NCI-H146 treated with DMSO at 0.1 percent for 48 hours (cell line): ENCODE data around the gene KIFC1.
"Not testable (repeated sequence)": the region's sequence is repeated elsewhere in the genome, so short reads cannot be mapped to it uniquely, and the experiment has no call there.

Experiments
- DNase-seq: peaks from one replicate; lab custom pipeline; 2025; ENCODE audit not compliant: unreplicated experiment; lab: John Stamatoyannopoulos, UW

Gene KIFC1

DNA sequence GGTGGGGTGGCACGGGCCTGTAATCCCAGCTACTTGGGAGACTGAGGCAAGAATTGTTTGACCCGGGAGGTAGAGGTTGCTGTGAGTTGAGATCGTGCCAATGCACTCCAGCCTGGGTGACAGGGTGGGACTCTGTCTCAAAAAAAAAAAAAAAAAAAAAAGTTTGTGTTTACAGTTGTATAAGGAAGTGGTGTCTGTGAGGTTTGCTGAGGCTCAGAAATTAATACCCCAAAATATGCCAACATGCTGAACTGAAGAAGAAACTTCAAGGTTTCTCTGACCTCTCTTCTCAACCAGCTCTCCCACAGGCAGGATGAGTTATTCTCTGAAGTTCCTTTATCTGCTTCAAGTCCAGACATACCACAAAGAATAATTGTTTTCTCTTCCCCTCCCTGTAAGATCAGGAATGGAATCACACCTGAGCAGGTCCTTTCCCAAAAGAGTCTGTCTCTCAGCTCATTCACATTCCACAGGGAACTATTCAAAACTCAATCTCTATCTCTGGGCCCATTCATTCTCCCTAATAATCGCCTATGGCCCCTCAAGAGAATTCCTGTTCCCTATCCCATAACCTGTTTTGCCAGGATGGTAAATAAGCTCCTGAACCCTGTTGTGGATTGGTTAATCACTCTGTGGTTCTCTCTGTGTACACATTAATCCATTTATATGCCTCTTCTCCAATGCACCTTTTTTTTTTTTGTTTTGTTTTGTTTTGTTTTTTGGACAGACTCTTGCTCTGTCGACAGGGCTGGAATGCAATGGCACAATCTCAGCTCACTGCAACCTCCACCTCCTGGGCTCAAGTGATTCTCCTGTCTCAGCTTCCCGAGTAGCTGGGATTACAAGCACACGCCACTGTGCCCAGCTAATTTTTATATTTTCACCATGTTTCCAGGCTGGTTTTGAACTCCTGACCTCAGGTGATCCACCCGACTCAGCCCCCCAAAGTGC is 17.4 kb upstream of the KIFC1 start:
- no peak for DNase-seq

- no peak for DNase-seq
These were observed 16.4 kb upstream of the KIFC1 start for GRCh38 chr6:33375143-33375671.

- DNase-seq: no peak
These were observed 14.5 kb upstream of the KIFC1 start for GRCh38 chr6:33377171-33377570.

GRCh38 chr6:33379184-33379583 is 12.4 kb upstream of the KIFC1 start:
- not testable (repeated sequence) for DNase-seq

DNA sequence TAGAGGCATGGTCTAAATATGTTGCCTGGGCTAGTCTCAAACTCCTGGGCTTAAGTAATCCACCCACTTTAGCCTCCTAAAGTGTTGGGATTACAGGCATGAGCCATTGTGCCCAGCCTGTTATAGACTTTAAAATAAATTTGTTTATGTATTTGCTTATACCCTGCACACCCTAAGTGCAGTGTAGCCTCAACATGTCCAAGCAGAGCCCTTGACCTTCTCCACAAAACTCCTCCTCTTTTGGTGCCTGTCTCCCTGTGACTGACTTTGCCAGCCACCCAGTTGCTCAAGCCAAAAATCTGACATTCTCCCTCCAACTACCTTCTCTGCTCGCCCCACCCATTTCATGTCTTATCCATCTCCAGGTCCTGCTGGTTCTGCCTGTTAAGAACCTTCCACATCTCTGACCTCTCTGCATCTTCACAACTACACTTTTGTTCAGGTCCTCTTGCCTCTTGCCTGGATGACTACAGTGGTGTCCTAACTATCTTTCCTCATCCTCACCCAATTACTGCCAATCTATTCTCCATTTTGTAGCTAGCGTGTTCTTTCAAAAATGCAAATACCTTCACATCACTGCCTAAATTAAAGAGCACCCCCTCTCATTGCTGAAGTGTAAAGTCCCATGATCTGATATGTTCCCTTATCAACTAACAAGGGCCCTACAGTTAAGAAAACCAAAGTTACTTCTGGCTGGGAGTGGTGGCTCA is 11.2 kb upstream of the KIFC1 start:
- no peak for DNase-seq

DNA sequence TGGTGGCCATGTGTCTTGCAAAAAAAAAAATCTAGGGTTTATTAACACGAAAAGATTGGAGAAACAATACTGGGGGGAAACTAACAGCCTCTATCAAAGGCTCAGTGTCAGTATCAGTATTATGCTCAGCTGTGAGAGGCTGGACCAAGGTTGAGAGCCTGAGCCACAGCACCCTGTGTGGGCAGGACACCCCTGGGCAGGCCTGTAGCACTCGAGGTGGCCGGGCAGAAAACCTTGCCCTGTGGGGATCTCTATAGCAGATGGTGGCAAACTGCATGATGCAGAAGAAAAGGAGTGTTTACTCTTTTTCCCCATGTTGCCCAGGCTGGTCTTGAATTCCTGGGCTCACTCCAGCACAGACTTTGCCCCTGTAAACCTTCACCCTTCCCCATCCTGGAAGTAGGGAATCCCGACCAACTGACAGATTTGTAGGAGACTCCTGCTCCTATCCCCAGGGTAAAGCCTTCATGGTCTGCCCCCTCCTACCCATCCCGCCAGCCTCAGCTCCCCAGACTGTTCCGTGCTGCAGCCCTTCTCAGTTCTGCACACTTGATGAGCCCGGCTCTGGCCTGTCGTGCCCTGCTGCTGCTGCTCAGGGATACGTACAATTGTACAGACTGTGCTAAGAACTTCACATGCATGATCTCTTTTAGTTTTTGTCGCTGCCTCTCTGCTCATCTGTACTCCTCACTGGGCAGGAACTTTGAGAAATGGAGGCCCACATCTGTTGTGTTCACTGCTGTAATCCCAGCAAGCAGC is 8.0 kb upstream of the KIFC1 start:
- no peak for DNase-seq

- no peak for DNase-seq
These were observed 7.0 kb upstream of the KIFC1 start for GRCh38 chr6:33384581-33385020.

- DNase-seq: no peak
These were observed 1.4 kb upstream of the KIFC1 start for GRCh38 chr6:33390173-33390572.

DNA sequence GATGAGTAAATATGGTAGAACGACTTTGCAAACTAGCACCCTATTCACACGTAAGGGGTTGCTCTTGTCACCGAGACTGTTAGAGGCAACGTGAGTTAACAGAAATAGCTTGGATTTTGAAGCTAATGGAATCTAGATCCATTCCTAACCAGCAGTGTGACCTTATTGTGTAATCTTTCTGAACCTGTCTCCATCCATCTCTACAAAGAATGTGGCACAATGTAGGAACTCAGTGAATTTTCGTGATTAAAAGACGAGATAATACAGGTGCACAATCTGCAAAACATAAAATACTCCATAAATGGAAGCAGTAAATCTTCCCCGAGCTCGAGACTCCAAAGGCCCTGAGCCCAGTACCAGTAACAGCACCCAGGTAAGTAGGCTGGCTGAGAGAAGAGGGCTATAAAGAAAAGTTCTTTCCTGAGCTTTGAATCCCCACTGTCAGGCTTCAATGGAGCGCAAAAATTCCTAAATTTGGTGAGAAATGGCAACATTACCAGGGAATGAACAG is 801 bp upstream of the KIFC1 start:
- DNase-seq: no peak

GRCh38 chr6:33391922-33392594 is 435 bp downstream of the KIFC1 start:
- DNase-seq: no peak

GRCh38 chr6:33392595-33392948 is 949 bp downstream of the KIFC1 start:
- no peak for DNase-seq

DNA sequence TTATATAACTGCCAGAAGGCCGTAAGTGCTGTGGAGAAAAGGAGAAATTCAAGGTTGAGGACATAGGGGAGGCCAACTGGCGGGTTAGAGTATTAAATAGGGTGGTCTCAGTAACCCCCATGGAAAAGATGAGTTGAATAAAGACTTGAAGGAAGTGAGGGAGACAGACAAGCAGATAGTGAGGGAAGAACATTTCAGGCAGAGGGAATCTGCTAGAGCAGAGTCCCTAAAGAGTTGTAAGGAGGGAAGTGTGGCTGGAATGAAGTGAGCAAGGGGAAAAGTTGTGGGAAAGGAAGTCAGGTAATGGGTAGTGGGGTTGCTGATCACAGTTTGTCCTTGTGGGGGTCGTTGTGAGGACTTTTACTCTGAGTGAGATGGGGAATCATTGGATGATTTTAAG is 1.4 kb downstream of the KIFC1 start:
- no peak for DNase-seq

GRCh38 chr6:33397541-33397940 is 5.9 kb downstream of the KIFC1 start:
- no peak for DNase-seq

- DNase-seq: not testable (repeated sequence)
These were observed 7.0 kb downstream of the KIFC1 start for GRCh38 chr6:33398601-33399000.

GRCh38 chr6:33399881-33400280 is 8.3 kb downstream of the KIFC1 start:
- not testable (repeated sequence) for DNase-seq

- no peak for DNase-seq
These were observed 13.3 kb downstream of the KIFC1 start for GRCh38 chr6:33404884-33405283.

DNA sequence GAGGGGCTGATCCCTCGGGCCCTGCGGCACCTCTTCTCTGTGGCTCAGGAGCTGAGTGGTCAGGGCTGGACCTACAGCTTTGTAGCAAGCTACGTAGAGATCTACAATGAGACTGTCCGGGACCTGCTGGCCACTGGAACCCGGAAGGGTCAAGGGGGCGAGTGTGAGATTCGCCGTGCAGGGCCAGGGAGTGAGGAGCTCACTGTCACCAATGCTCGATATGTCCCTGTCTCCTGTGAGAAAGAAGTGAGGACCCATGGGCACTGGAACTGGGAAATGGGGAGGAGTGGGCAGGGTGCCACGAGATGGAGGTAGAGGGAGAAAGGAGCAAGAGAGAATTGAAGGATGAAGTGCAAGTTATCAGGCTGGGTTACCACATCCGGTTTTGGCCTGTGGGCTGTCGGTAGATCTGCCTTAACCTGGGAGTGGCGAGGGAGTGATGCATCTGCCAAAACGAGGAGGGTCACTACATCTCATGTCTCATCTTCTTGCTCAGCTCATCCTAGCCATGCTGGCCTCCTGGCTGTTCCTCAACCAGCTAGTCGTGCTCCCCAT is 13.8 kb downstream of the KIFC1 start:
- DNase-seq: no peak

- no peak for DNase-seq
These were observed 14.5 kb downstream of the KIFC1 start for GRCh38 chr6:33406126-33406525.

DNA sequence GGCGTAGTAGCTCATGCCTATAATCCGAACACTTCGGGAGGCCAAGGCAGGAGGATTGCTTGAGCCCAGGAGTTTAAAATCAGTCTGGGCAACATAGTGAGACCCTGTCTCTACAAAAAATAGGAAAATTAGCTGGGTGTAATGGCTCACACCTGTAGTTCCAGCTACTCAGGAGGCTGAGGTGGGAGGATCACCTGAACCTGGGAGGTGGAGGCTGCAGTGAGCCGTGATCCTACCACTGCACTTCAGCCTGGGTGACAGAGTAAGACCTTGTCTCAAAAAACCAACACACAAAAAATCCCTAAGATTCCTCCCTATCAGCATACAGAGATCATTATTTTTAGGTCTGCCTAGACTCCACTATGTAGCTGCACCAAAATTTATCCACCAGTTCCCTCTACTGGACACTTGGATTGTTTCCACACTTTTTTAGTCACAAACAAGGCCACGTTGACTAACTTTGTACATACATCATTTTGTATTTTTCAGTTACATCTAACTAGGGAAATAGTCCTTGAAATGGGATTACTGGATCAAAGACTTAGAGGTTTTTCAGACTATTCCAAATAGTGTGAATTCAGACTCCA is 15.6 kb downstream of the KIFC1 start:
- no peak for DNase-seq
